Ishikawa (cell line): ENCODE results near the gene PEAK3.

ENCODE experiments used
- CEBPB ChIP-seq: IDR thresholded peaks from 2 replicates; pipeline ENCODE4 v1.6.1; 2012
- CREB1 ChIP-seq: IDR thresholded peaks from 2 replicates; pipeline ENCODE4 v1.6.1; 2012; ENCODE audit warnings: low read depth
- EGR1 ChIP-seq: IDR thresholded peaks from 2 replicates; pipeline ENCODE4 v1.6.1; 2012
- EP300 ChIP-seq: IDR thresholded peaks from 2 replicates; pipeline ENCODE4 v1.6.1; 2012; ENCODE audit warnings: borderline replicate concordance
- FOXM1 ChIP-seq: IDR thresholded peaks from 2 replicates; pipeline ENCODE4 v1.6.1; 2012; ENCODE audit warnings: low read depth, borderline replicate concordance
- NFIC ChIP-seq: IDR thresholded peaks from 2 replicates; pipeline ENCODE4 v1.6.1; 2012
- RAD21 ChIP-seq: IDR thresholded peaks from 2 replicates; pipeline ENCODE4 v1.6.1; 2012; ENCODE audit warnings: low read depth
- TAF1 ChIP-seq: IDR thresholded peaks from 2 replicates; pipeline ENCODE4 v1.6.1; 2012; ENCODE audit warnings: low read depth, mild to moderate bottlenecking
- TCF12 ChIP-seq: IDR thresholded peaks from 2 replicates; pipeline ENCODE4 v1.6.1; 2012; ENCODE audit warnings: low read depth
- TEAD4 ChIP-seq: IDR thresholded peaks from 2 replicates; pipeline ENCODE4 v1.6.1; 2012
- YY1 ChIP-seq: IDR thresholded peaks from 2 replicates; pipeline ENCODE4 v1.6.1; 2012; ENCODE audit warnings: low read depth
- ZBTB7A ChIP-seq: IDR thresholded peaks from 2 replicates; pipeline ENCODE4 v1.6.1; 2012; ENCODE audit warnings: low read depth
- TF ChIP-seq, protein P1 (sequence below): IDR thresholded peaks from 2 replicates; pipeline ENCODE4 v1.6.1; 2012
- TF ChIP-seq, protein P2 (sequence below): IDR thresholded peaks from 2 replicates; pipeline ENCODE4 v1.6.1; 2012; ENCODE audit warnings: low read depth, mild to moderate bottlenecking
- TF ChIP-seq, protein P3 (sequence below): IDR thresholded peaks from 2 replicates; pipeline ENCODE4 v1.6.1; 2012

Gene PEAK3

DNA sequence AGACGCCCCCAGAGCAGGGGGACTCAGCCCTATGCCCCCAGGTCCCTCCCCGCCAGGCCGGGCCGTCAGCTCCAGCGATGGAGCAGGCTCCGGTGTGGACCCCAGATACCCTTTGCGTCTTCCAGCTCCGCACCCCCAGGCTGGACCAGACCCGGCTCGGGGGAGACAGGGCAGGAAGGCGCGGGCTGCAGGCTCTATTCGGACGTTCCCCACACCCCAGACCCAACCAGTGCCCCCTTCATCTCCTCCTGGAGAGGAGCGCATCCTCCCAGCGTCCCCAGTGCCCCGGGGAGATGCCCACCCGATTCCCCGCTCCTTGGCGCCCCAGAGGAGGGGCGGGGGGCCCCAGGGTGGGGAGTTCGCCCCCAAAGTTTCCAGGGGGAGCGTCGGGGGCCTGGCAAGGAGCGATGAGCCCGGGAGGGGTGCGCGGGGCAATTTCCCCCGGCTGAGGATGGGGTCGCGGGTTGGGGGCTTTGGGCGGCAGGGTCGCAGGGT lies 25.6 kb upstream of the PEAK3 start:
- TF ChIP-seq CEBPB (no peak), YY1 (no peak), RAD21 (no peak), TAF1 (no peak), CREB1 (no peak), ZBTB7A (no peak), TEAD4 (no peak), NFIC (no peak), EGR1 (no peak), EP300 (no peak), TCF12 (no peak), FOXM1 (no peak)
- TF ChIP-seq, protein P1, sequence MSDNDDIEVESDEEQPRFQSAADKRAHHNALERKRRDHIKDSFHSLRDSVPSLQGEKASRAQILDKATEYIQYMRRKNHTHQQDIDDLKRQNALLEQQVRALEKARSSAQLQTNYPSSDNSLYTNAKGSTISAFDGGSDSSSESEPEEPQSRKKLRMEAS, result no peak
- TF ChIP-seq, protein P2, sequence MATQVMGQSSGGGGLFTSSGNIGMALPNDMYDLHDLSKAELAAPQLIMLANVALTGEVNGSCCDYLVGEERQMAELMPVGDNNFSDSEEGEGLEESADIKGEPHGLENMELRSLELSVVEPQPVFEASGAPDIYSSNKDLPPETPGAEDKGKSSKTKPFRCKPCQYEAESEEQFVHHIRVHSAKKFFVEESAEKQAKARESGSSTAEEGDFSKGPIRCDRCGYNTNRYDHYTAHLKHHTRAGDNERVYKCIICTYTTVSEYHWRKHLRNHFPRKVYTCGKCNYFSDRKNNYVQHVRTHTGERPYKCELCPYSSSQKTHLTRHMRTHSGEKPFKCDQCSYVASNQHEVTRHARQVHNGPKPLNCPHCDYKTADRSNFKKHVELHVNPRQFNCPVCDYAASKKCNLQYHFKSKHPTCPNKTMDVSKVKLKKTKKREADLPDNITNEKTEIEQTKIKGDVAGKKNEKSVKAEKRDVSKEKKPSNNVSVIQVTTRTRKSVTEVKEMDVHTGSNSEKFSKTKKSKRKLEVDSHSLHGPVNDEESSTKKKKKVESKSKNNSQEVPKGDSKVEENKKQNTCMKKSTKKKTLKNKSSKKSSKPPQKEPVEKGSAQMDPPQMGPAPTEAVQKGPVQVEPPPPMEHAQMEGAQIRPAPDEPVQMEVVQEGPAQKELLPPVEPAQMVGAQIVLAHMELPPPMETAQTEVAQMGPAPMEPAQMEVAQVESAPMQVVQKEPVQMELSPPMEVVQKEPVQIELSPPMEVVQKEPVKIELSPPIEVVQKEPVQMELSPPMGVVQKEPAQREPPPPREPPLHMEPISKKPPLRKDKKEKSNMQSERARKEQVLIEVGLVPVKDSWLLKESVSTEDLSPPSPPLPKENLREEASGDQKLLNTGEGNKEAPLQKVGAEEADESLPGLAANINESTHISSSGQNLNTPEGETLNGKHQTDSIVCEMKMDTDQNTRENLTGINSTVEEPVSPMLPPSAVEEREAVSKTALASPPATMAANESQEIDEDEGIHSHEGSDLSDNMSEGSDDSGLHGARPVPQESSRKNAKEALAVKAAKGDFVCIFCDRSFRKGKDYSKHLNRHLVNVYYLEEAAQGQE, result no peak
- TF ChIP-seq, protein P3, sequence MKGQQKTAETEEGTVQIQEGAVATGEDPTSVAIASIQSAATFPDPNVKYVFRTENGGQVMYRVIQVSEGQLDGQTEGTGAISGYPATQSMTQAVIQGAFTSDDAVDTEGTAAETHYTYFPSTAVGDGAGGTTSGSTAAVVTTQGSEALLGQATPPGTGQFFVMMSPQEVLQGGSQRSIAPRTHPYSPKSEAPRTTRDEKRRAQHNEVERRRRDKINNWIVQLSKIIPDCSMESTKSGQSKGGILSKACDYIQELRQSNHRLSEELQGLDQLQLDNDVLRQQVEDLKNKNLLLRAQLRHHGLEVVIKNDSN, result no peak

DNA sequence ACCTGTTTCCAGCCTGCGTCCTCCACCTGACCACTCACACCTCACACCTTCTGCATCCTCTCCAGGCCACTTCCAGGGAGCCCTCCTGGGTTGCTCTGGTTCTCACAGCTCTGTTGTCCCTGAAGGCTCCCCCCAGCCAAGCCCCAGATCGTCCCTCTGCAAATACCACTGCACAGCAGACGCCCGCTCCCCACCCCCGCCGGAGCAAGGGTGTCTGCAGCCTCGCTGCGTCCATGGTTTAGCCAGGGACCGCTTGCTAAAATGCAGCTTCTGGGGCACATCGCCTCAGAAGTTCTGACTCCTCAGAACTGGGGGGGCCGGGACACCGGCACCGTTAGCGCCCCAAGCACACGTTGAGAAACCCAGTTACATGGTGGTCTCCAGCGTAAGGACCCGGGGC lies 25.0 kb upstream of the PEAK3 start:
- TF ChIP-seq EGR1, result no peak
- TF ChIP-seq, protein P2, result no peak
- TF ChIP-seq ZBTB7A, result no peak
- TF ChIP-seq EP300, result no peak
- TF ChIP-seq TAF1, result no peak
- TF ChIP-seq, protein P3, result no peak
- no peak for TF ChIP-seq RAD21
- TF ChIP-seq TCF12, result no peak
- TF ChIP-seq, protein P1, result no peak
- TF ChIP-seq TEAD4, result no peak

DNA sequence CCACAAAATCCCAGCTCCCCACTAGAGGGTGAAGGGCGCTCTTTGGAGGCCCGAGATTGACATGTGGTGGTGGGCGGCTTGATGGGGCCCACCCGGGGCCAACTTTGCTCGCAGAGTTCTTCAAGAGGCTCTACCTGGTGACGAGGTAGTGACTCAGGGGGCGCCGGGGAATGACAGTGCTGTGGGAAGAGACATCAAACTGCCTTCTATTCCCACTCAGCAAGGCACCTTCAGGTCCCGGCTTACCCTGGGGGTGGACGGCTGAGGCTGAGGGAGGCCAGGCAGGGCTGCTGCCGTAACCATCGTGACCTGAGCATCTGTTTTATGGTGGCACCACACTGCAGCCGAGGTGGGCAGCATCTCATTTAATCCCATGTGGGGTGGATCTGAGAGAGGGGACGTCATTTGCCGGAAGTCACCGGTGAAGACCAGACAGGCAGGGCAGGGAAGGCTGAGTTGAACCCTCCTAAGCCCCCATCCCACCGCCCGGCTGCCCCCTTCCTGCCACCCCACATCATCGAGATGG lies 24.4 kb upstream of the PEAK3 start:
- TF ChIP-seq CREB1, result no peak
- TF ChIP-seq NFIC, result no peak
- TF ChIP-seq RAD21, result no peak
- TF ChIP-seq EGR1, result no peak
- no peak for TF ChIP-seq TEAD4
- TF ChIP-seq, protein P1, result no peak
- no peak for TF ChIP-seq YY1
- TF ChIP-seq CEBPB, result no peak
- TF ChIP-seq TCF12, result no peak
- TF ChIP-seq FOXM1, result no peak
- TF ChIP-seq, protein P2, result no peak

DNA sequence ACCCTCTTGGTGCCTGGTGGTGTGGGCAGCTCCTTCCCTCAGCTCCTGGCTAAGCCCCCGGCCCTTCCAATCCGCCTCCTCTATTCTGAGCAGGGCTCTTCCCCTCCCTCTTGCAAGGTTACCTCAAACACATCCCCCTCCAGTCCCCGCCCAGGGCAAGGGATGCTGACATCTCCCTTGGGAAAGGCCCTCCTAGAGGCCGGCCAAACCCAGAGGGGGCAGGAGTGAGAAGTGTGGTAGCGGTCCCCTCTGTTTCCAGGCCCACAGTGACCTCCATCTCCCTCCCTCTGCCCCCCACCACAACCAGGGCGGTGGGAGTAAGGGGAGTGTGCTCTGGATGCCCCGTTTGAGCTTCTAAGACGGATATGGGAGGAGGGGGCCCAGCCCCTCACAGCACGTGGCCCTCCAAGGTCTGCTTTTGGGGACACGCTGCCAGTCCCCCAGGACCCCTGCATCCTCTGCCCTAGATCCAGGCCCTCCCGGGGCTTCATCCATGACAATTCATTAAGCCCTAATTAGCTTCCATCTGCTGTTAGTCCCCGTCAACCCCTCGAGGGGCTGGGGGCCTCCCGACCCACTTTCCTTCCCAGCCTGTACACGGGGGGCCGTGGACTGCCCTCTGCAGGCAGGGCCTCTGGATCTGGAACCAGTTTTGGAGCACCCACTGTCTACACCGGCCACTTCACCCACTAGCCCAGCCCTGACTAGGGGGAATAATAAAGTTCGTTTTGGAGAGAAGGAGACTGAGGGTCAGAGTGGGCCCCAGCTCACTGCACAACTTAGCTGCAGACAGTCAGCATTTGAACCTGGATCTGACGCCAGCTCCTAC lies 23.7 kb upstream of the PEAK3 start:
- no peak for TF ChIP-seq TEAD4
- TF ChIP-seq NFIC, result no peak
- TF ChIP-seq TCF12, result no peak
- TF ChIP-seq ZBTB7A, result no peak
- TF ChIP-seq, protein P2, result no peak
- no peak for TF ChIP-seq YY1
- no peak for TF ChIP-seq CREB1
- no peak for TF ChIP-seq RAD21
- no peak for TF ChIP-seq TAF1
- no peak for TF ChIP-seq FOXM1
- no peak for TF ChIP-seq EP300
- TF ChIP-seq EGR1, result no peak
- TF ChIP-seq, protein P1, result no peak
- TF ChIP-seq, protein P3, result no peak
- TF ChIP-seq CEBPB, result no peak
